GM12878 (cell line): Measurements from ENCODE around the gene CELF3.

ENCODE experiments used
- CBFB ChIP-seq: IDR thresholded peaks from 2 replicates; pipeline ENCODE4 v1.6.1; 2016; ENCODE audit warnings: antibody characterized with exemption, low read depth
- GATAD2B ChIP-seq: fragments of 450-650 bp; conservative IDR thresholded peaks from 2 replicates; pipeline ENCODE4 v1.6.1; 2017; ENCODE audit warnings: low read depth, mild to moderate bottlenecking, moderate library complexity
- IKZF1 ChIP-seq: fragments of 450-650 bp; conservative IDR thresholded peaks from 2 replicates; pipeline ENCODE4 v1.6.1; 2017; ENCODE audit warnings: antibody characterized with exemption, mild to moderate bottlenecking
- IRF5 ChIP-seq: fragments of 450-650 bp; IDR thresholded peaks from 2 replicates; pipeline ENCODE4 v1.6.1; 2017; ENCODE audit warnings: borderline replicate concordance
- POLR2AphosphoS5 ChIP-seq: IDR thresholded peaks from 2 replicates; pipeline ENCODE4 v1.6.1; 2011; ENCODE audit warnings: mild to moderate bottlenecking, low read length, inconsistent platforms
- SKIL ChIP-seq: fragments of 450-650 bp; IDR thresholded peaks from 2 replicates; pipeline ENCODE4 v1.6.1; 2017; ENCODE audit warnings: mild to moderate bottlenecking, low read depth, inconsistent platforms; ENCODE audit not compliant: poor library complexity, severe bottlenecking

GRCh38 chr1:151701515-151701914 is 15.1 kb downstream of the CELF3 start:
- TF ChIP-seq IRF5 (no peak), GATAD2B (no peak), CBFB (no peak), POLR2AphosphoS5 (no peak), IKZF1 (no peak), SKIL (no peak)
